ENCODE results near the gene RUNX2.

RUNX2 gene

GRCh38 chr6:45514454-45515230 lies 186.5 kb downstream of the RUNX2 start:
- DNase-seq (ENCODE audit: low spot score): no peak

DNA sequence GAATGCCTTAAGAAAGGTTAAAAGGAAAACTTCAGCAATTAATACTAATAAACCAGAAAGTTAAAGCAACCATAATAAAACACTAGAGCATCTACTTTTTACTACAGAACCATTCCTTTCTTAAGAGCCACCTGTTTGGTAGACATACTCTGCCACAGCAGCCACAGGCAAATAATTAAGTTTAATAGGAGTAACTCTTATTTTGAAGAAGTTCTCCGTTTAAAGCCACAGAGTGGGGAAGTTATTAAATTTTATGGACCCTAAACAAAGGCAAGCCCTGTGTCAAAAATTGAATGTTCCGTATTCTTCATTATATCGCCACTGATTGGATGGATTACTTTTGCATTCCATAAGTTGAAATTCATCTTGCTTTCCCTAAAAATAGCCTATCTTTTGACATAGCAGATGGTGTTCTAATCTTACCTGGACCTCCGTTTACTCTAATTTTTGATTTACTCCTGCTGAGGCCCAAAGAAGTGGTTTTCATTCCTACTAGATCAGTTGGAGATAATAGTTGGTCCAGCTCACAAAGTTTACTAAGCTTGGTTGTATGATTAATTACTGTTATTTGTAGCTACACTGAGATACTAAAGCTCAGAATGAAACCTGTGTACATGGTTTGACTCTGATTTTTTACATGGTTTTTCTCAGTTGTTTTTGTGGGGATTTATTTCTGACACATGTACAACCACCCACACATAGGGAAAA lies 190.0 kb downstream of the RUNX2 start:
- DNase-seq (ENCODE audit: low spot score): no peak

DNA sequence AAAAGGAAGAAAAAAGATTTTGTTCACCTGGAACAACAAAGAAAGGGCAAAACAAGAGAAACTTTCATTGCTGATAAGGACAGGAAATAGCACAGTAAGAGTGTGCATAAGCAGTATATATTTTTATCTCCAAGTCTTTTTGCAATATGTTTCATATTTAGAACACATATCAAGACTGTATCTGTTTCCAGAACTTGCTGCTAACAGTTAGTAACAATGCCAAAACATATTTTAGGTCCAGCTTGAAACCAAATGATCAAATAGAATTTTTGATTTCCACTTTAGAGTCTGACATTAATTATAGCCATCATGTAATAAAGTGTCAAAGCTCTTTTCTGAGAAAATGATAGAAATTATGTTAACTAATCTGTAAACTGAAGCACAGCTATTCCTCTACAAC lies 193.1 kb downstream of the RUNX2 start:
- DNase-seq (ENCODE audit: low spot score): no peak

DNA sequence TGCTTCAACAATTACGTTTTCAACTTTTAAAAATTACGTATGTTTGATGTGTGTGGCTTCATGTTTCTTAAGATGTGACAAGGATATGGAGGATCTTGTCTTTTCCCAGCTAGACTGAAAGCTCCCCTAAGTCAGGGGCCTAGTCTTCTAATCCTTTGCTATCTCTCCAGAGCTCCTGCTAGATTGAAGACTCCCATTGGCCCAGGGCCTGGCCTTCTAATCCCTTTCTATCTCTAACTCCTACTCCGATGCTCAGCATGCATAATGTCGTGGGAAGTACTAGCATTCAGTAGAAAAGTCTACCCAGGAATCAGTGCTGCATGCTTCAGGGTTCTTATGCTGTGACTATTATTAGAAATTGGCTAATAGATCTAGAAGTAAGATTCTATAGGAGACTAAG lies 194.4 kb downstream of the RUNX2 start:
- no peak for DNase-seq (ENCODE audit: low spot score)

DNA sequence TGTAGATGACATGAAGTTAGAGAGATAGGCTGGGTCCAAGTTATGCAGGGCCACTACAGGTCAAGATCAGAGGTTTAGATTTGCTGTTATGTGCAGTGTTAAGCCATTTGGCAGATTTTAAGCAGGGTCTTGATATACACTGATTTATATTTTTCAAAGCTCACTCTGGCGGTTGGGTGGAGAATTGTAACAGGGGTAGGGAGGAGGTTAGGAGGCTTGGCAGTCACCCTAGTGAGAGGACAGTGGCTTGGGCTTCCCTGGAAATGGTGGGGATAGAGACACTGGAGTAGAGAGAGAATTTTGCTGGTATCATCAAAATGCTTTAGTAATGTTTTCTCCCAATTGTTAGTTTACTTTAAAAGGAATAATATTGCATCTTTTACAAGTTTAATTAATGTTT lies 199.1 kb downstream of the RUNX2 start:
- DNase-seq (ENCODE audit: low spot score): no peak

DNA sequence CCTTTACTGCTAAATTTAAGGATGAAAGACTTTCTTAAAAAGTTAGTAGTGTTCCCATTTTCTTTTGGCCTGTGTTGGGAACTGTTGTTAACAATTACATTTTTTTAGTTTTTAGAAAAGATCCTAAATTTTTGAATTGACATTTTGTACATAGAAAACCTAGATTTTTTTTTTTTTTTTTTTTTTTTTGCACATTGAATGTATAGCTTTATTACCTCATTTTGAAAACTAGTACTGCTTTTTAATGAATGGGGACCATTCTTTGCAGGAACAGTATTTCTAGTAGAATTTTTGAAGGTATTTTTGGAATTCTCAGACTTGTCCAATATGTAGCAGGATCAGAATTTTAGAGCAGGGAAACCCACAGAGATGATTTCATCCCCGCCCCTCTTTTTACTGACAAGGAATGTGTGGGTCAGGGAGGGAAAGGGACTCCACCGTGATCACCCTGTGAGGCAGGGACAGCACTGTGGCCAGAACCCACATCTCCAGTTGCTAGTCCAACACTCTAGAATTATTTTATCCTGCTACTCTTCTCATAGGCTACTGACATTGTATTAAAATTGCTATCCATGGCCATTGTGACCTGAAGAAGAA lies 204.0 kb downstream of the RUNX2 start:
- no peak for DNase-seq (ENCODE audit: low spot score)

DNA sequence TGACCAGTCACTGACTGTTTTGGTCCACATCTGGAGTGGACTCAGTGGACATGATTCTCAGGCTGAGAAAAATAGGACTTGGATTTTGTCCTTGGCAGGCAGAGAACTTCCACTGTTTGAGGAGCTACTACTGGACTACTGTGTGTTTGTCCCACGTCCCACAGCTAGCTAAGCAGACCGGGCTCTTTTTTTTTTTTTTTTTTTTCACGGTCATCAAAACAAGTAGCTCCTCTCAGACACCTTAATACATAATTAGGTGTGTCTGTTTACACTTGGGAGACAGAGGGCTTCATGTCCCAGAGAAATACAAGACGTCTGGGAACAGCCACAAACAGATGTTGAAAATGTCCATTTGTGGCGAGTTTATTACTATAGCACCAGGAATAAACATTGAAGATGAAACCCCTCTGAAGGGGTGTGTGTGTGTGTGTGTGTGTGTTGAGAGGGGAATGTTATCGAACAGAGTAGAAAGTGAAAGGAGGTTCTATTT lies 204.6 kb downstream of the RUNX2 start:
- DNase-seq (ENCODE audit: low spot score): no peak

- DNase-seq (ENCODE audit: low spot score): no peak
These were observed 205.3 kb downstream of the RUNX2 start for GRCh38 chr6:45533386-45533785.

GRCh38 chr6:45535933-45536332 lies 207.8 kb downstream of the RUNX2 start:
- no peak for DNase-seq (ENCODE audit: low spot score)

GRCh38 chr6:45537539-45537938 lies 209.4 kb downstream of the RUNX2 start:
- peak; percentile 69 for DNase-seq (ENCODE audit: low spot score)

DNA sequence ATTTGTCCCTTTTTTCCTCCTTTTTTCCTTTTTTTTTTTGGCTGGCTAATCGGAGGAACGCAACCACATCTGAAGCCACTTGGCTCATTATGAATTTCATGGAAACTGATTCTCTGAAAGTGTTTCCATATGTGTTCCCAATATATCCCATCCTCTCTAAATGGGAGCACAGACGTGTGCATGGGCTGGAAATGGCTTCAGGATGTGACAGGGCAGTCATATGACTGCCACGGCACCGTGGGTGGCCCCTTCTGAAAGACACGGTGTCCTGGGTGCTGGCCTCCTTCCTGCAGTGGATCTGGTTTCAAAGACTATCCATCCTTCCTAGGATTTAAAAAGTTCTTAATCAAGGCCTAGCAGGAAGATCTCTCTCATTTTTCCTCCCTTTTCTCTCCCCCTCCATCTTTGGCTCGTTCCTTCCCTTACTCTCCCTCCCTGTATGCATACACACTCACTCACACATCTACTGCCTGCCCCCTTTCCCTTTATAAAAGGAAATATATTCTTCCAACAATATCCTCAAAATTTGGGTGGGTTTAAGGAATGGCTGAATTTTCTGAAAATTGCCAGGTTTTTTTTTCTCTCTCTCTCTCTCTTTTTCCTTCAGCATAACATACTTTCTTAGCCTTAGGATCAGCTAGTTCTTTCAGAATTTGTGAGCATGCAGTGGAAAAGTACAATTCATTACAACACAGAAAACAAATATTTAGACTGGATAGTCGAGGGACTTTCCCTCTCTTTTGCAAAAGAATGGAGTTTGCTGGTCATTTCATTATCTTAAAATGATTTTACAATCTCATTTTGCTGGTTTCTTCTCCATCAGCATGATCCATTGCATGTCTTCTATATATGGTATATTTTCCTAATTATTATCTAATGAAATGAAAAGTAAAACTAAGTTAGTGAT lies 210.8 kb downstream of the RUNX2 start:
- DNase-seq (ENCODE audit: low spot score): peak; percentile 58

DNA sequence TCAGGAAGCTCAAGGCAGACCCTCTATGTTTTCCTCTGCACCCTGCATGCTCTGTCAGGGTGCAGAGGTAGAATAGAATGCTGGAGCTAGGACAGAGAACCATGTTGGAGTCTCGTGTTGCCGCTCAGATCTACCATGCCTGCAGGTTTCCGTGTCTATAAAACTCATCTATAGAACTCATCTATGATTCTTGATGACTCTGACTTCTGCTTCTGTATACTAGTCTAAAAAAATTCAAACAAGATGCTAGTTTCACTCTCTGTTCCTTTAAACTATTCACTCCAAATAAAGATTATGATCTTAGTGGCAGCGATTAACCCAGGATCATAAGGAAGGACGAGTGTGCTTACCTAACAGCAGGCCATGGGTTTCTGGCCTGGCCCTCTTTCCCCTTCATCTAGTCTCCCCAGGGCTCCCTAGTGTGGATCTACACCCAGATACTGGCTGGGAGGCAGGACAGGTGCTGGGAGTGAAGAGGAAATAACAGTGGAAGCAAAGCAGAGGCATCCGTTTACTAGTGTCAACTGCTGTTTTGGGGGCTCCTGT lies 212.3 kb downstream of the RUNX2 start:
- DNase-seq (ENCODE audit: low spot score): no peak

GRCh38 chr6:45541934-45542333 lies 213.8 kb downstream of the RUNX2 start:
- DNase-seq (ENCODE audit: low spot score): no peak

- DNase-seq (ENCODE audit: low spot score): no peak
These were observed 215.4 kb downstream of the RUNX2 start for GRCh38 chr6:45543298-45544235.

DNA sequence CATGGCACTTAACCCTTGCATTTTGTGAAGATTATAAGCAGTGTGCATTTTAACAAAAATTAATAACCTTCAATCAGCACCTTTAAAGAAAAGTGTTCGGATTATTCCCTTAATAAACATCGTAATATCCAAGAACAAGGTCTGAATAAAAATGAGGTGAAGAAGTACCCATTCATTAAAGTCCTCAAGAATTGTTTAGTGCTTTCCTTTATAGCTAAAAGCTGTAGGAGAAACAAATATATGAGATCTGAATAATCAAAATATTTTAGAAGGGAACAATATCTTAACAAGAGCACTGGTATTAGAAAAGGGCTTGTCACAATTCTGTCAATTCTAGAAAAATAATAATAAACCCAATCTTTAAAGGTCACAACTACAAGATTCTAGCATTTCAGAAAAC lies 217.3 kb downstream of the RUNX2 start:
- DNase-seq (ENCODE audit: low spot score): no peak

DNA sequence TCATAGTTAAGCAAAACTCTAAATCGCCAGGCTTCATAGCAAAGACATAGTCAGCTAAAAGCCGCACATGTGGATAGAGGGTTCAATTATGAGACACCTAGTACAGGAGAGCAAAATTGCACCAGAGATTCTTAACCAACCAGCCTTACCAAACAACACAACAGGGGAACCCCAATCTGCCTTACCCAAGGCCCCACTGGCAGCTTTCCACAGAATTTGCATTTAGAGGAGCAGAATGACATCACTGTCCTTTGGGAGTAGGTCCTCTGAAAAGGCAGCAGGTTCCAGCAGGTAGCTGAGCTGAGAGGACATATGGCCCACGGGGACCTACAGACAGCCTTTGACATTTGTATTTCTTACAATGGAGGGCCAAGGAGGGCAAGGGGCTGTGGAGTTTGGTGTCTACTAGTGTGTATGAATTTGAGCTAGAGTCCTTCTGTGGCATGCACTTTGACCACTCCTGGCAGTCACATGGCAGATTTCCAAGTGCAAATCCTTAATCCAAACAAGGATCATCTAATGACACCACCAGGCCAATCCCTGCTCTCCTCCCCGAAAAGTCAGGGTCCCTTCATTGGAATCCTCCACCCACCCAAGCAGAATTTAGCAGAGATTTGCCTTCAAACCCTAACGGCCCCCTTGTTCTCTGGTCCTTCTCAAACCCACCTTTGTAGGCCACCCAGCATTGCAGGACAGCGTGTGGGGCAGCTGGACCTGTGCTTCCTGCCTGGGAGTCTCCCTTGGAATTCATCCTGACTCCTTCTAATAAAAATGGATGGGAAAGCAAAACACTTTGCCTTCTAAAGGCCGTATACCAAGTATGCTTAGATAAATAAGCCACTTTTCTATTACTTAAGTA lies 220.8 kb downstream of the RUNX2 start:
- DNase-seq (ENCODE audit: low spot score): no peak

GRCh38 chr6:45552536-45552935 lies 224.4 kb downstream of the RUNX2 start:
- DNase-seq (ENCODE audit: low spot score): no peak

DNA sequence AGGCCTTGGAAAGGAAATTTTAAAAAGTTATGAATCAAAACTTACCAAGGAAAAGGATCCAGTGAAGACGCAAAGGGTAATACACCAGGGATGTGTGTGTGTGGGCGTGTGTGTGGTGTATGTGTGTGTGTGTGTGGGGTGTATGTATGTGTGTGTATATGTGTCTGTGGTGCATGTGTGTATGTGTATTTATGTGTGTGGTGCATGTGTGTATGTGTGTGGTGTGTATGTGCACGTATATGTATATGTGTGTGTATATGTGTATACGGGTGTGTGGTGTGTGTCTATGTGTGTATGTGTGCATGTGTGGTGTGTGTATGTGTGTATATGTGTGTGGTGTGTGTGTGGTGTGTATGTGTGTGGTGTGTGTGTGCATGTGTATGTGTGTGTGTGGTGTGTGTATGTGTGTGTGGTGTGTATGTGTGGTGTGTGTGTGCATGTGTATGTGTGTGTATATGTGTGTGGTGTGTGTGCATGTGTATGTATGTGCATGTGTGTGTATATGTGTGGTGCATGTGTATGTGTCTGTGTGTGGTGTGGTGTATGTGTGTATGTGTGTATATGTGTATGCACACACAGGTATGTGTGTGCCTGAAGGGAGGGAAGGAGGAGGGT lies 225.7 kb downstream of the RUNX2 start:
- no peak for DNase-seq (ENCODE audit: low spot score)

GRCh38 chr6:45554591-45554990 lies 226.5 kb downstream of the RUNX2 start:
- DNase-seq (ENCODE audit: low spot score): no peak
